WI38 (cell line): Measurements from ENCODE around the gene PDCD5.

Source experiments
- H3K4me3 ChIP-seq: 2 replicates; pipeline ENCODE4 v1.5.1; 2011; ENCODE audit warnings: low read depth, mild to moderate bottlenecking, control low read depth, low read length
- TF ChIP-seq, protein P1 (sequence below): IDR thresholded peaks from 2 replicates; pipeline ENCODE4 v1.5.1; 2012; ENCODE audit warnings: low read depth, mild to moderate bottlenecking, control low read depth, low read length

PDCD5 gene

GRCh38 chr19:32543115-32543900 lies 37.7 kb upstream of the PDCD5 start:
- no peak overlapping the region for H3K4me3 ChIP-seq
- TF ChIP-seq, protein P1, sequence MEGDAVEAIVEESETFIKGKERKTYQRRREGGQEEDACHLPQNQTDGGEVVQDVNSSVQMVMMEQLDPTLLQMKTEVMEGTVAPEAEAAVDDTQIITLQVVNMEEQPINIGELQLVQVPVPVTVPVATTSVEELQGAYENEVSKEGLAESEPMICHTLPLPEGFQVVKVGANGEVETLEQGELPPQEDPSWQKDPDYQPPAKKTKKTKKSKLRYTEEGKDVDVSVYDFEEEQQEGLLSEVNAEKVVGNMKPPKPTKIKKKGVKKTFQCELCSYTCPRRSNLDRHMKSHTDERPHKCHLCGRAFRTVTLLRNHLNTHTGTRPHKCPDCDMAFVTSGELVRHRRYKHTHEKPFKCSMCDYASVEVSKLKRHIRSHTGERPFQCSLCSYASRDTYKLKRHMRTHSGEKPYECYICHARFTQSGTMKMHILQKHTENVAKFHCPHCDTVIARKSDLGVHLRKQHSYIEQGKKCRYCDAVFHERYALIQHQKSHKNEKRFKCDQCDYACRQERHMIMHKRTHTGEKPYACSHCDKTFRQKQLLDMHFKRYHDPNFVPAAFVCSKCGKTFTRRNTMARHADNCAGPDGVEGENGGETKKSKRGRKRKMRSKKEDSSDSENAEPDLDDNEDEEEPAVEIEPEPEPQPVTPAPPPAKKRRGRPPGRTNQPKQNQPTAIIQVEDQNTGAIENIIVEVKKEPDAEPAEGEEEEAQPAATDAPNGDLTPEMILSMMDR, result no peak

GRCh38 chr19:32544917-32545316 lies 36.1 kb upstream of the PDCD5 start:
- TF ChIP-seq, protein P1, result no peak
- no peak overlapping the region for H3K4me3 ChIP-seq

- TF ChIP-seq, protein P1, result no peak
- H3K4me3 ChIP-seq, result no peak overlapping the region
Observed at GRCh38 chr19:32550666-32551065, 30.3 kb upstream of the PDCD5 start.

DNA sequence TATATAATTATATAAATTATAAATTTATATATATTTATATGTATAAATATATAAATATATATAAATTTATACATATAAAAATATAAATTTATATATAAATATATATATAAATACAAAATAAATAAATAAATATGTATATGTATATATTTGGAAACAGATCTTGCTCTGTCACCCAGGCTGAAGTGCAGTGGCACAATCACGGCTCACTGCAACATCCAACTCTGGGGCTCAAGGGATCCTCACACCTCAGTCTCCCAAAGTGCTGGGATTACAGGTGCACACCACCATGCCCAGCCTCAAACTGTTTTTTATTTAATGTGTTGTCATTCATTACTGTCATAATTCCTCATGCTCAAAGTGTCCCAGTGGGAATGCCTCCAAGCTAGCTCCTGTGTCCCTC lies 25.2 kb upstream of the PDCD5 start:
- H3K4me3 ChIP-seq, result no peak overlapping the region
- TF ChIP-seq, protein P1, result no peak

GRCh38 chr19:32558607-32559228 lies 22.3 kb upstream of the PDCD5 start:
- TF ChIP-seq, protein P1, result no peak

GRCh38 chr19:32563761-32564160 lies 17.2 kb upstream of the PDCD5 start:
- no peak overlapping the region for H3K4me3 ChIP-seq
- TF ChIP-seq, protein P1, result no peak

More at GRCh38 chr19:32558607-32559228, 22.3 kb upstream of the PDCD5 start:
- no peak overlapping the region for H3K4me3 ChIP-seq

- H3K4me3 ChIP-seq, result no peak overlapping the region
- TF ChIP-seq, protein P1, result no peak
Observed at GRCh38 chr19:32566246-32566830, 14.7 kb upstream of the PDCD5 start.
